ENCODE data around the gene NANOS2. TPM values are rescaled to one million over a fixed set of nuclear protein-coding genes. Genes with fewer than 3 reads are reported as not detected.

NANOS2 gene
- total and polyA plus RNA-seq, 2 of the 13 experiments (the other 11 are each of a cell fraction or from before 2014, with no cell fraction given): not detected

- TF ChIP-seq MXD4 (CRISPR knock-in tag; IDR thresholded peaks at IDR 0.05): no peak
- peak; percentile 77 for TF ChIP-seq ZNF609 (CRISPR knock-in tag; IDR thresholded peaks at IDR 0.05; ENCODE audit: borderline replicate concordance)
- no peak for TF ChIP-seq ZUFSP (CRISPR knock-in tag; IDR thresholded peaks at IDR 0.05; ENCODE audit: borderline replicate concordance)
- TF ChIP-seq SP4 (CRISPR knock-in tag; IDR thresholded peaks at IDR 0.05): peak; percentile 88
- peak; percentile 23 for TF ChIP-seq ZSCAN25 (CRISPR knock-in tag; IDR thresholded peaks at IDR 0.05)
- no peak for TF ChIP-seq IKZF4 (CRISPR knock-in tag; IDR thresholded peaks at IDR 0.05; ENCODE audit: borderline replicate concordance, low read depth, not compliant biosample characterization)
- no peak; the same call in 1 of the 2 replicates for TF ChIP-seq ZMYM4 (CRISPR knock-in tag; IDR thresholded peaks at IDR 0.05)
- no peak for TF ChIP-seq ZNF10 (CRISPR knock-in tag; IDR thresholded peaks at IDR 0.05; ENCODE audit: borderline replicate concordance, low read depth)
- peak; percentile 34 for TF ChIP-seq CEBPG (CRISPR knock-in tag; IDR thresholded peaks at IDR 0.05)
- TF ChIP-seq ATF1 (CRISPR knock-in tag; IDR thresholded peaks at IDR 0.05): peak; percentile 73
- TF ChIP-seq, protein P1, sequence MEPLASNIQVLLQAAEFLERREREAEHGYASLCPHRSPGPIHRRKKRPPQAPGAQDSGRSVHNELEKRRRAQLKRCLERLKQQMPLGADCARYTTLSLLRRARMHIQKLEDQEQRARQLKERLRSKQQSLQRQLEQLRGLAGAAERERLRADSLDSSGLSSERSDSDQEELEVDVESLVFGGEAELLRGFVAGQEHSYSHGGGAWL (CRISPR knock-in tag; IDR thresholded peaks at IDR 0.05): peak; percentile 78; the same call in 1 of the 2 replicates
- TF ChIP-seq, protein P2, sequence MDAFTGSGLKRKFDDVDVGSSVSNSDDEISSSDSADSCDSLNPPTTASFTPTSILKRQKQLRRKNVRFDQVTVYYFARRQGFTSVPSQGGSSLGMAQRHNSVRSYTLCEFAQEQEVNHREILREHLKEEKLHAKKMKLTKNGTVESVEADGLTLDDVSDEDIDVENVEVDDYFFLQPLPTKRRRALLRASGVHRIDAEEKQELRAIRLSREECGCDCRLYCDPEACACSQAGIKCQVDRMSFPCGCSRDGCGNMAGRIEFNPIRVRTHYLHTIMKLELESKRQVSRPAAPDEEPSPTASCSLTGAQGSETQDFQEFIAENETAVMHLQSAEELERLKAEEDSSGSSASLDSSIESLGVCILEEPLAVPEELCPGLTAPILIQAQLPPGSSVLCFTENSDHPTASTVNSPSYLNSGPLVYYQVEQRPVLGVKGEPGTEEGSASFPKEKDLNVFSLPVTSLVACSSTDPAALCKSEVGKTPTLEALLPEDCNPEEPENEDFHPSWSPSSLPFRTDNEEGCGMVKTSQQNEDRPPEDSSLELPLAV (CRISPR knock-in tag; conservative IDR thresholded peaks at IDR 0.05; ENCODE audit: low read depth): no peak
- no peak for TF ChIP-seq MATR3 (CRISPR knock-in tag; IDR thresholded peaks at IDR 0.05)
- peak; percentile 91 for TF ChIP-seq CBX1 (IDR thresholded peaks at IDR 0.05; ENCODE audit: low read depth)
Observed at GRCh38 chr19:45882652-45883585, 31.7 kb downstream of the NANOS2 start (continued).

Data from HepG2 (cell line).